HepG2 (cell line): ENCODE measurements around the gene ADRA2A. TPM values are rescaled to one million over a fixed set of nuclear protein-coding genes. Genes with fewer than 3 reads are reported as not detected.

Experiments
- REL ChIP-seq: sonication (generic); formaldehyde crosslinking; conservative IDR thresholded peaks from 2 replicates; pipeline ENCODE4 v1.8.0; 2022; ENCODE audit warnings: mild to moderate bottlenecking, missing genetic modification reagents, moderate library complexity
- SP1 ChIP-seq, 2 experiments: fragments of 450-650 bp in 1 of 2; sonication (generic) in 1 of 2; formaldehyde crosslinking in 1 of 2; IDR thresholded peaks; 2 replicates each; pipeline versions ENCODE4 v1.4.0 to v1.6.1; 2016 to 2020; ENCODE audit warnings: missing genetic modification reagents in 1 of 2
- ZBTB7B ChIP-seq: sonication (generic); formaldehyde crosslinking; IDR thresholded peaks from 2 replicates; pipeline ENCODE4 v1.4.0; 2020; ENCODE audit warnings: missing genetic modification reagents
- ZNF10 ChIP-seq: sonication (generic); formaldehyde crosslinking; IDR thresholded peaks from 2 replicates; pipeline ENCODE4 v1.4.0; 2020; ENCODE audit warnings: mild to moderate bottlenecking, low read depth, missing genetic modification reagents, borderline replicate concordance
- polyA plus RNA-seq, 8 experiments: library from polyadenylated mRNA; depleted of rRNA in 3 of 8; stranded (reverse) in 7 of 8; unstranded in 1 of 8; fragments of >200 nt; fragmentation: Illumina TruSeq in 4 of 8; extraction: Trizol in 4 of 8; gene quantifications; 2 replicates each; pipeline versions ENCODE4 v1.2.1 to v1.2.3, GENCODE V29; 2011 to 2016; ENCODE audit warnings: low read depth in 4 of 8, missing spikeins in 1 of 8, mixed read lengths in 1 of 8; ENCODE audit not compliant: insufficient read depth in 1 of 8
- total RNA-seq, 5 experiments: library from RNA; depleted of rRNA; stranded (reverse); fragments of >200 nt; fragmentation: Illumina TruSeq; extraction: Trizol; gene quantifications; 2 replicates each; pipeline ENCODE4 v1.2.3, GENCODE V29; 2016; ENCODE audit warnings: low read depth in 1 of 5
- TF ChIP-seq, protein P1 (sequence below): sonication (generic); formaldehyde crosslinking; IDR thresholded peaks from 2 replicates; pipeline ENCODE4 v1.9.0; 2021; ENCODE audit warnings: mild to moderate bottlenecking, missing genetic modification reagents
- TF ChIP-seq, protein P2 (sequence below): sonication (generic); formaldehyde crosslinking; IDR thresholded peaks from 2 replicates; pipeline ENCODE4 v1.4.0; 2020; ENCODE audit warnings: missing genetic modification reagents

The ADRA2A gene
- total and polyA plus RNA-seq, 2 of the 13 experiments (the other 11 are each of a cell fraction or from before 2014, with no cell fraction given): 0.01 TPM; not detected in 1

DNA sequence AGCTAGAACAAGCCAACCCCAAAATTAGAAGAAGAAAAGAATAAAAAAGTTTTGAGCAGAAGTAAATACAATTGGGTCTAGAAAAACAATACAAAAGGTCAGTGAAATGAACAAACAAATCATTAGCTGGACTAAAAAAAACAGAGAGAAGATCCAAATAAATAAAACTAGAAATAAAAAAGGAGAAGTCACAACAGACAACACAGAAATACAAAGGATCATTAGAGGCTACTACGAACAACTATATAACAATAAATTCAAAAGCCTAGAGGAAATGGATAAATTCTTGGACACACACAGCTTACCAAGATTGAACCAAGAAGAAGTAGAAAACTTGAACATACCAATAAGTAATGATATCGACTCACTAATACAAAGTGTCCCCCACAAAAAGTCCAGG lies 13.4 kb upstream of the ADRA2A start (continued):
- TF ChIP-seq, protein P1, sequence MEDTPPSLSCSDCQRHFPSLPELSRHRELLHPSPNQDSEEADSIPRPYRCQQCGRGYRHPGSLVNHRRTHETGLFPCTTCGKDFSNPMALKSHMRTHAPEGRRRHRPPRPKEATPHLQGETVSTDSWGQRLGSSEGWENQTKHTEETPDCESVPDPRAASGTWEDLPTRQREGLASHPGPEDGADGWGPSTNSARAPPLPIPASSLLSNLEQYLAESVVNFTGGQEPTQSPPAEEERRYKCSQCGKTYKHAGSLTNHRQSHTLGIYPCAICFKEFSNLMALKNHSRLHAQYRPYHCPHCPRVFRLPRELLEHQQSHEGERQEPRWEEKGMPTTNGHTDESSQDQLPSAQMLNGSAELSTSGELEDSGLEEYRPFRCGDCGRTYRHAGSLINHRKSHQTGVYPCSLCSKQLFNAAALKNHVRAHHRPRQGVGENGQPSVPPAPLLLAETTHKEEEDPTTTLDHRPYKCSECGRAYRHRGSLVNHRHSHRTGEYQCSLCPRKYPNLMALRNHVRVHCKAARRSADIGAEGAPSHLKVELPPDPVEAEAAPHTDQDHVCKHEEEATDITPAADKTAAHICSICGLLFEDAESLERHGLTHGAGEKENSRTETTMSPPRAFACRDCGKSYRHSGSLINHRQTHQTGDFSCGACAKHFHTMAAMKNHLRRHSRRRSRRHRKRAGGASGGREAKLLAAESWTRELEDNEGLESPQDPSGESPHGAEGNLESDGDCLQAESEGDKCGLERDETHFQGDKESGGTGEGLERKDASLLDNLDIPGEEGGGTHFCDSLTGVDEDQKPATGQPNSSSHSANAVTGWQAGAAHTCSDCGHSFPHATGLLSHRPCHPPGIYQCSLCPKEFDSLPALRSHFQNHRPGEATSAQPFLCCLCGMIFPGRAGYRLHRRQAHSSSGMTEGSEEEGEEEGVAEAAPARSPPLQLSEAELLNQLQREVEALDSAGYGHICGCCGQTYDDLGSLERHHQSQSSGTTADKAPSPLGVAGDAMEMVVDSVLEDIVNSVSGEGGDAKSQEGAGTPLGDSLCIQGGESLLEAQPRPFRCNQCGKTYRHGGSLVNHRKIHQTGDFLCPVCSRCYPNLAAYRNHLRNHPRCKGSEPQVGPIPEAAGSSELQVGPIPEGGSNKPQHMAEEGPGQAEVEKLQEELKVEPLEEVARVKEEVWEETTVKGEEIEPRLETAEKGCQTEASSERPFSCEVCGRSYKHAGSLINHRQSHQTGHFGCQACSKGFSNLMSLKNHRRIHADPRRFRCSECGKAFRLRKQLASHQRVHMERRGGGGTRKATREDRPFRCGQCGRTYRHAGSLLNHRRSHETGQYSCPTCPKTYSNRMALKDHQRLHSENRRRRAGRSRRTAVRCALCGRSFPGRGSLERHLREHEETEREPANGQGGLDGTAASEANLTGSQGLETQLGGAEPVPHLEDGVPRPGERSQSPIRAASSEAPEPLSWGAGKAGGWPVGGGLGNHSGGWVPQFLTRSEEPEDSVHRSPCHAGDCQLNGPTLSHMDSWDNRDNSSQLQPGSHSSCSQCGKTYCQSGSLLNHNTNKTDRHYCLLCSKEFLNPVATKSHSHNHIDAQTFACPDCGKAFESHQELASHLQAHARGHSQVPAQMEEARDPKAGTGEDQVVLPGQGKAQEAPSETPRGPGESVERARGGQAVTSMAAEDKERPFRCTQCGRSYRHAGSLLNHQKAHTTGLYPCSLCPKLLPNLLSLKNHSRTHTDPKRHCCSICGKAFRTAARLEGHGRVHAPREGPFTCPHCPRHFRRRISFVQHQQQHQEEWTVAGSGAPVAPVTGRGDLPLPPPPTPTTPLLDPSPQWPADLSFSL: no peak
- TF ChIP-seq ZNF10 (CRISPR knock-in tag) (no peak), ZBTB7B (no peak), SP1 (IDR thresholded peaks at IDR 0.05) (no peak), SP1 (CRISPR knock-in tag; IDR thresholded peaks at IDR 0.05) (no peak), REL (CRISPR knock-in tag) (no peak)
- TF ChIP-seq, protein P2, sequence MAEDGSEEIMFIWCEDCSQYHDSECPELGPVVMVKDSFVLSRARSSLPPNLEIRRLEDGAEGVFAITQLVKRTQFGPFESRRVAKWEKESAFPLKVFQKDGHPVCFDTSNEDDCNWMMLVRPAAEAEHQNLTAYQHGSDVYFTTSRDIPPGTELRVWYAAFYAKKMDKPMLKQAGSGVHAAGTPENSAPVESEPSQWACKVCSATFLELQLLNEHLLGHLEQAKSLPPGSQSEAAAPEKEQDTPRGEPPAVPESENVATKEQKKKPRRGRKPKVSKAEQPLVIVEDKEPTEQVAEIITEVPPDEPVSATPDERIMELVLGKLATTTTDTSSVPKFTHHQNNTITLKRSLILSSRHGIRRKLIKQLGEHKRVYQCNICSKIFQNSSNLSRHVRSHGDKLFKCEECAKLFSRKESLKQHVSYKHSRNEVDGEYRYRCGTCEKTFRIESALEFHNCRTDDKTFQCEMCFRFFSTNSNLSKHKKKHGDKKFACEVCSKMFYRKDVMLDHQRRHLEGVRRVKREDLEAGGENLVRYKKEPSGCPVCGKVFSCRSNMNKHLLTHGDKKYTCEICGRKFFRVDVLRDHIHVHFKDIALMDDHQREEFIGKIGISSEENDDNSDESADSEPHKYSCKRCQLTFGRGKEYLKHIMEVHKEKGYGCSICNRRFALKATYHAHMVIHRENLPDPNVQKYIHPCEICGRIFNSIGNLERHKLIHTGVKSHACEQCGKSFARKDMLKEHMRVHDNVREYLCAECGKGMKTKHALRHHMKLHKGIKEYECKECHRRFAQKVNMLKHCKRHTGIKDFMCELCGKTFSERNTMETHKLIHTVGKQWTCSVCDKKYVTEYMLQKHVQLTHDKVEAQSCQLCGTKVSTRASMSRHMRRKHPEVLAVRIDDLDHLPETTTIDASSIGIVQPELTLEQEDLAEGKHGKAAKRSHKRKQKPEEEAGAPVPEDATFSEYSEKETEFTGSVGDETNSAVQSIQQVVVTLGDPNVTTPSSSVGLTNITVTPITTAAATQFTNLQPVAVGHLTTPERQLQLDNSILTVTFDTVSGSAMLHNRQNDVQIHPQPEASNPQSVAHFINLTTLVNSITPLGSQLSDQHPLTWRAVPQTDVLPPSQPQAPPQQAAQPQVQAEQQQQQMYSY (CRISPR knock-in tag): no peak
